ENCODE measurements around the gene MCUB.

DNA sequence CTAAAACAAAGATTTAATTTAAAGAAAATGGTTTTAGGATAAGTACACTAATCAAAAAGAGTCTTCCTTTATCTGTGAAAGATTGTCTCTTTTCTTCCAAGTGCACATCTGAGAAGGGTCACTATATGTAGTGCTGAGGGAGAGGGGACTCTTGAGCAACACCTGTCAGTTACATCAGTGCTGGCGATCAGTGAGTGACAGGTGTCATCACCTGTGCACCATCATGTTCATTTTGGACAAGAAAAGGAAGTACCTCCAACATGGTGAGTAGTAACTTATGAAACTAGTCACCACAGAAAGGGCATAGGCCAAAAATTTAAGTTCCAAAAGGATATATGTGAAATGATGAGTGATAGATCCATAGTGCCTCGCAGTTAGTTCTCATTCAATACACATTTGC lies 55.7 kb downstream of the MCUB start:
- no peak for TF ChIP-seq EZH2phosphoT487 (IDR thresholded peaks at IDR 0.05; ENCODE audit: insufficient read depth, low read depth)
- no peak for TF ChIP-seq EZH2 (IDR thresholded peaks at IDR 0.05; ENCODE audit: insufficient read depth, poor library complexity, severe bottlenecking)

All from GM23248 (cell line).